ENCODE data around the gene PACC1. TPM values are rescaled to one million over a fixed set of nuclear protein-coding genes. Genes with fewer than 3 reads are reported as not detected.
"Not testable (repeated sequence)": the region's sequence is repeated elsewhere in the genome, so short reads cannot be mapped to it uniquely, and the experiment has no call there.

The PACC1 gene
- polyA plus RNA-seq, 1 donor = 4.6 TPM

DNA sequence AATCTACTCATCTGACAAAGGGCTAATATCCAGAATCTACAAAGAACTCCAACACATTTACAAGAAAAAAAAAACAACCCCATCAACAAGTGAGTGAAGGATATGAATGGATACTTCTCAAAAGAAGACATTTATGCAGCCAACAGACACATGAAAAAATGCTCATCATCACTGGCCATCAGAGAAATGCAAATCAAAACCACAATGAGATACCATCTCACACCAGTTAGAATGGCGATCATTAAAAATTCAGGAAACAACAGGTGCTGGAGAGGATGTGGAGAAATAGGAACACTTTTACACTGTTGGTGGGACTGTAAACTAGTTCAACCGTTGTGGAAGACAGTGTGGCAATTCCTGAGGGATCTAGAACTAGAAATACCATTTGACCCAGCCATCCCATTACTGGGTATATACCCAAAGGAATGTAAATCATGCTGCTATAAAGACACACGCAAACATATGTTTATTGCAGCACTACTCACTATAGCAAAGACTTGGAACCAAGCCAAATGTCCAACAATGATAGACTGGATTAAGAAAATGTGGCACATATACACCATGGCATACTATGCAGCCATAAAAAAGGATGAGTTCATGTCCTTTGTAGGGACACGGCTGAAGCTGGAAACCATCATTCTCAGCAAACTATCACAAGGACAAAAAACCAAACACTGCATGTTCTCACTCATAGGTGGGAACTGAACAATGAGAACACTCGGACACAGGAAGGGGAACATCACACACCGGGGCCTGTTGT, 18.8 kb downstream of the PACC1 start:
- H3K4me3 ChIP-seq (ENCODE audit: low read length); H3K27ac ChIP-seq (ENCODE audit: low read length); H3K4me1 ChIP-seq (ENCODE audit: control insufficient read depth, insufficient read depth, low read length); H3K27me3 ChIP-seq (ENCODE audit: control insufficient read depth, insufficient read depth, low read length); DNase-seq; H3K36me3 ChIP-seq (ENCODE audit: control insufficient read depth, insufficient read depth, low read length): not testable (repeated sequence)
- H3K9me3 ChIP-seq (ENCODE audit: control insufficient read depth, low read depth, low read length) = peaks cover 11% of the 10 kb centered on the region
- no CpG with 5 or more reads among the region's 6 CpGs for WGBS (ENCODE audit: insufficient coverage, low lambda C conversion rate)

DNA sequence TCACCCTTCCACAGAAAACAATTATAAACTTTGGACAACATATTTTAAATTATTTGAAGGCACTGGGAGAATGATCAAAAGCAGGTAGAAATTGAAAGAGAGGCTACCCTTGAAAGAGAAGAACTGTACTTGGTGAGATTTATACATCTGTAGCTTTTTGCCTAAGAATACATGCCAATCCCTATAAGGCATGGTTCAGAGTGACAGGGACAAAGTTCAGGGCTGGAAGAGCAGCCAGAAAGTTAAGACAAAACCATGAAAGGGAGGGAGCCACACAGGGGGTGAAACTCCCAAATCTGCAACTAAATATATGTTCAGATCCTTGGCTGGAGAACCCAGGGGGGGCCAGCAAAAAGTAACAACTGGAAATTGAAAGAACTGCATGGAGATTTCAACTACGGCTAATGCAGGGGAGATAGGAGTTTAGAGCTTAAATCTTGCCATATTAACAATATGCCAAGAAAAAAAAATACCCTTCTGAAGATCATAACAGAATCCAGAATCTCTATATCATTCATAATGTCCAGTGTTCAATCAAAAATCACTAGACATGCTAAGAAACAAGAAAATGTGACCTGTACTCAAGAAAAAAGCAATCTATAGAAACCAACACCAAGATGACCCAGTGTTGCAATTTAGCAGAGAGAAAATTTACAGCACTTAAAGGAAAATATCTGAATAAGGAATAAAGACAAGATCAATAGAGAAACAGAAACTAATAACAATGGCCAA, 25.5 kb downstream of the PACC1 start:
- DNase-seq = no peak
- Histone ChIP-seq H3K9me3 (ENCODE audit: control insufficient read depth, low read depth, low read length) (peaks cover 14% of the 10 kb centered on the region), H3K4me3 (ENCODE audit: low read length) (no peak overlapping the region), H3K4me1 (ENCODE audit: control insufficient read depth, insufficient read depth, low read length) (no peaks in the 10 kb centered on the region), H3K27me3 (ENCODE audit: control insufficient read depth, insufficient read depth, low read length) (no peaks in the 10 kb centered on the region), H3K36me3 (ENCODE audit: control insufficient read depth, insufficient read depth, low read length) (peaks cover 21% of the 10 kb centered on the region), H3K27ac (ENCODE audit: low read length) (no peak overlapping the region)
- 89% methylated on average over 1 of the region's 1 CpG for WGBS (ENCODE audit: insufficient coverage, low lambda C conversion rate)

DNA sequence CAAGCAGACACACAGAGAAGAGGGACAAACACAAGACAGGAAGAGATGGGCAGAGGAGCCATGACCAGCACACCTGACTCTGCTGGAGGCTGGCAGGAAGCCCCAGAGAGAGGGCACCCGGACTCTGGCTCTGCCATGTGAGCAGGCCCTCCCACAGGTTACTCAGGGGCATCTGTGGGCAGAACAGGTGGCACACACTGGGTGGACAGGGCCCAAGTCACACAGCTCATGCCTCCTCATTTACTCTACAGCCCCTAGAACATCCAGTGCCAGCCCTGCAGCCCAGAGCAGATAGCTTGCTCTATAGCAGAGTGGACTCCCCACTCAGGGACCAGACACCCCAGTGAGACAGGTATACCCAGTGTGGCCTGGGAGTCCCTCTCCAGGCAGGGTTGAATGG, 28.7 kb downstream of the PACC1 start:
- Histone ChIP-seq H3K9me3 (ENCODE audit: control insufficient read depth, low read depth, low read length) (peaks cover 14% of the 10 kb centered on the region), H3K4me1 (ENCODE audit: control insufficient read depth, insufficient read depth, low read length) (no peaks in the 10 kb centered on the region), H3K27ac (ENCODE audit: low read length) (no peak overlapping the region), H3K27me3 (ENCODE audit: control insufficient read depth, insufficient read depth, low read length) (no peaks in the 10 kb centered on the region), H3K4me3 (ENCODE audit: low read length) (no peak overlapping the region), H3K36me3 (ENCODE audit: control insufficient read depth, insufficient read depth, low read length) (peaks cover 21% of the 10 kb centered on the region)
- no CpG with 5 or more reads among the region's 1 CpG for WGBS (ENCODE audit: insufficient coverage, low lambda C conversion rate)
- DNase-seq = no peak

DNA sequence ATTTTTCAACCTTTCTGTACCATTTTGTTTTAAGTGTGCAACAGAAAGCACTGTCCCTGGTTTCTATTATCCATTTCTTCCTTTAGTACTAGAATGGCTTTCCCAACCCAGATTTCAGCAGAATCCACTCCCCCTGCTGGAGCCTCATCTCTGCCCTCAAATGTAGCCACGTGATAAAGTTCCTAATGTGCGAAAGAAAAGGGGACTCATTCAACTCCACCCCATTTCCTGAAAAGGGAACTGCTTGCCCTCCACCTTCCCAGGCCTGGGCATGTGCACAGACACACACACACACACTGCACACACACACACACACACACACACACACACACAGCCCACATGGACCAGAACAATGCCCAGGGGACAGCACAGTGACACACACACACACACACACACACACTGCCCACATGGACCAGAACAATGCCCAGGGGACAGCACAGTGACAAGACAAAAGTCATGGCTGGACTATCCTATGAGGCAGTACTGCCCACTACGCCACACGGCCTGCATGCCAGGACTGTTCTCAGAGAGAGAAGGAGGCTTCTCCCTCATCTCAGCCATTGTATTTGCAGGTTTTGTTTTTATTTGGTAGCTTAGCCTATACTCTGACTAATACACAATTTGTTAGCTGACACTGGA, 33.2 kb downstream of the PACC1 start:
- Histone ChIP-seq H3K9me3 (ENCODE audit: control insufficient read depth, low read depth, low read length) (no peaks in the 10 kb centered on the region), H3K36me3 (ENCODE audit: control insufficient read depth, insufficient read depth, low read length) (peaks cover 32% of the 10 kb centered on the region), H3K27me3 (ENCODE audit: control insufficient read depth, insufficient read depth, low read length) (no peaks in the 10 kb centered on the region), H3K4me1 (ENCODE audit: control insufficient read depth, insufficient read depth, low read length) (no peaks in the 10 kb centered on the region), H3K4me3 (ENCODE audit: low read length) (no peak overlapping the region), H3K27ac (ENCODE audit: low read length) (no peak overlapping the region)
- WGBS (ENCODE audit: insufficient coverage, low lambda C conversion rate) = no CpG with 5 or more reads among the region's 4 CpGs
- no peak for DNase-seq

DNA sequence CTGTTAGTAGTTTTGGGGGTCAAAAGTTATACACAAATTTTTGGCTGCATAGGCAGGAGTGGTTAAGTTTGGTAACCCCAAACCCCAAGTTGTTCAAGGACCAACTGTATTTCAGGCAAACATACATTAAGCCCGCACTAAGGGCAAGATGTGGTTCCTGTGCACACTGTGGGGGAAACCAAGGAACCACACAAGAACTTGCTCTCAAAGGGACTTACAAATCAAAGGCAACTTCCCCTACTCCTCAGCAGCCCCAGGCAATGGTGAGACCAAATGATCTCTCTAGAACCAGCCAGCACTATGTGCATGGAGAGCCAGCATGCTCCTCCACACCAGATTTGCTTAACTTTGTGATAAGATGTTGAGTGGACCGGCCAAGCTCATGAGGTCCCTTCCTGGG, 35.3 kb downstream of the PACC1 start:
- H3K4me1 ChIP-seq (ENCODE audit: control insufficient read depth, insufficient read depth, low read length) = no peaks in the 10 kb centered on the region
- no peak for DNase-seq
- peaks cover 19% of the 10 kb centered on the region for H3K36me3 ChIP-seq (ENCODE audit: control insufficient read depth, insufficient read depth, low read length)
- no peaks in the 10 kb centered on the region for H3K9me3 ChIP-seq (ENCODE audit: control insufficient read depth, low read depth, low read length)
- H3K4me3 ChIP-seq (ENCODE audit: low read length) = no peak overlapping the region
- no CpG with 5 or more reads among the region's 2 CpGs for WGBS (ENCODE audit: insufficient coverage, low lambda C conversion rate)
- no peak overlapping the region for H3K27ac ChIP-seq (ENCODE audit: low read length)
- H3K27me3 ChIP-seq (ENCODE audit: control insufficient read depth, insufficient read depth, low read length) = no peaks in the 10 kb centered on the region

DNA sequence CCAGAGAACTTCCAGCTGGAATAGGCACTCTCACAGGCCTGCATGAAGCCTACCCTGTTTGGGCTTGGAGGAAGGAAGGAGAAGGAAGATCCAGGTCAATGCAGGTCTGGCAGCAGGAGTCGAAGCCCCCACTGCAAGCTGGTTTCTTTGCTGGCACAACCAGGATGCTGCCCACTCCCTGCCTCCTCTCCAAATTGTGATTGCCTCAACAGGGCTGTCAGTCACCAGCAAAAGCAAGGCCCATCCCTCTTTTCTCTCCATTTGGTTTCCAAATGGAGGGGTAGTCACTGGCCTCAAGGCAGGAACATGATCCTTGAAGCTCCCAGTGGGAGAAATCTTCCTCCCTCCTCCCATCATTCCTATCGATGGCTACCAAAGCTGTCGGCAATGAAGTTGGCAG, 37.0 kb downstream of the PACC1 start:
- DNase-seq = no peak
- no peaks in the 10 kb centered on the region for H3K27me3 ChIP-seq (ENCODE audit: control insufficient read depth, insufficient read depth, low read length)
- H3K36me3 ChIP-seq (ENCODE audit: control insufficient read depth, insufficient read depth, low read length) = peaks cover 17% of the 10 kb centered on the region
- no peaks in the 10 kb centered on the region for H3K9me3 ChIP-seq (ENCODE audit: control insufficient read depth, low read depth, low read length)
- H3K4me3 ChIP-seq (ENCODE audit: low read length) = no peak overlapping the region
- no peaks in the 10 kb centered on the region for H3K4me1 ChIP-seq (ENCODE audit: control insufficient read depth, insufficient read depth, low read length)
- no peak overlapping the region for H3K27ac ChIP-seq (ENCODE audit: low read length)
- no CpG with 5 or more reads among the region's 3 CpGs for WGBS (ENCODE audit: insufficient coverage, low lambda C conversion rate)

DNA sequence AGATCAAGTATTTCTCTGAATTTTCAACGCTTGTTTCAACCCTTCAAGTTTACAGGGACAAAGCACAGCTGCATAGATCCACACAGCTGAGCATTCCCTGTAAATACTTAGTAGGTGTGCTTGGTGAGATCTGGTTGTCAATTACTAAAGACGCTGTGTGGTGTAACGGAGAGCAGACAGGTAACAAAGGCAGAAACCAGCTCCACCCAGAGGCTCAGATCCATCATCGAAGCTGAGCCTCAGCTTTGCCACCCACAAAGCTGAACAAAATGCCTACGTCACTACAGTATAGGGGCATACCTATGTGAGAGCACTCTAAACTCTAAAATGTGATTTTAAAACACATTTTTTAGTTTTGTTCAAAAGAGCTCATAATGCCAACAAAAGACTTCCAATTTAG, 38.7 kb downstream of the PACC1 start:
- no peak for DNase-seq
- no peak overlapping the region for H3K4me3 ChIP-seq (ENCODE audit: low read length)
- H3K27me3 ChIP-seq (ENCODE audit: control insufficient read depth, insufficient read depth, low read length) = no peaks in the 10 kb centered on the region
- 100% methylated on average over 1 of the region's 5 CpGs for WGBS (ENCODE audit: insufficient coverage, low lambda C conversion rate)
- H3K4me1 ChIP-seq (ENCODE audit: control insufficient read depth, insufficient read depth, low read length) = no peaks in the 10 kb centered on the region
- peaks cover 17% of the 10 kb centered on the region for H3K36me3 ChIP-seq (ENCODE audit: control insufficient read depth, insufficient read depth, low read length)
- H3K9me3 ChIP-seq (ENCODE audit: control insufficient read depth, low read depth, low read length) = peaks cover 5% of the 10 kb centered on the region
- H3K27ac ChIP-seq (ENCODE audit: low read length) = no peak overlapping the region

DNA sequence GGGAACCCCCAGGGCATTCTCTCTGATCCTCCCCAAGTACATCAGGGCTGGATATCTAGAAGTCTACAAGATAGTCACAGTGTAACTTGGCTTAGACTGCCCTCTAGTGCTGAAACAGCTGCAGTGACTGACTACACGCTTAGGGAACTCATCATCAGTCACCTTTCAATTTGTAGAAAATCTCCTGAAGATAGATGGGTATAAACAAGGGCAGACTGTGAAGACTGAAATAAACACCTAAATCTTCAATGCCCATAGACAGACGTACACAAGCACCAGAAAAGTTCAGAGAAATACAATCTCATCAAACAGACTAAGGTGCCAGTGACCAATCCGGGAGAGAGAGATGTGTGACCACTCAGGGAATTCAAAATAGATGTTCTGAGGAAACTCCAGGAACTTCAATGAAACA, 46.6 kb downstream of the PACC1 start:
- peak; percentile 18 to 19 for DNase-seq
- no CpG with 5 or more reads among the region's 3 CpGs for WGBS (ENCODE audit: insufficient coverage, low lambda C conversion rate)
- Histone ChIP-seq H3K9me3 (ENCODE audit: control insufficient read depth, low read depth, low read length) (peaks cover 15% of the 10 kb centered on the region), H3K4me1 (ENCODE audit: control insufficient read depth, insufficient read depth, low read length) (no peaks in the 10 kb centered on the region), H3K36me3 (ENCODE audit: control insufficient read depth, insufficient read depth, low read length) (peaks cover 18% of the 10 kb centered on the region), H3K4me3 (ENCODE audit: low read length) (no peak overlapping the region), H3K27ac (ENCODE audit: low read length) (no peak overlapping the region), H3K27me3 (ENCODE audit: control insufficient read depth, insufficient read depth, low read length) (no peaks in the 10 kb centered on the region)

DNA sequence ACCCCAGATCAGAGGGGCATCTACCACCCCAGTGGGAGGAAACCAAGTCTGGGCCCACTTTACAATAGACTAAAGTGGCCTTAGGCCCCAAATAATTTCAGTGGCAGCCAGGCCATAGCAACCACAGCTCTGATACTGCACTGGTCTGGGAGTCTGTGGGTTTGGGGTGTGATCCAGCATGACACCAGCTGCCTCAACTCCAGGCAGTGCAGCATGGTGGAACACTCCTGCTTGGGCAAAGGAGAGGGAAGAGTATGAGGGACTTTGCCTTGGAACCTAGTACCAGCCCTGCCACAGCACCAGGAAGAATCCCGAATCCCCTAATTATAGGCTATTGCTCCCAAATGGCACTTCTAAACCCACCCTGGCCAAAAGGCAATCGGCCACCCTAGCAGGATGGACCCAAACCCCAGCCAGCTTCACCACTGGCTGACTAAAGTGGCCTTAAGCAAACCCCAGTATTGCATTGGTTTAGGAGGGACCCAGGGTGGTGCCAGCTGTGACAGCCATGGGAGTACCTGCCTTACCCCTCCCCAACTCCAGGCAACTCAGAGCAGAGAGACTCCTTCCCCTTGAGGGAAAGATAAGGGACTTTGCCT, 47.1 kb downstream of the PACC1 start:
- Histone ChIP-seq H3K4me3 (ENCODE audit: low read length) (no peak overlapping the region), H3K9me3 (ENCODE audit: control insufficient read depth, low read depth, low read length) (peaks cover 15% of the 10 kb centered on the region), H3K27ac (ENCODE audit: low read length) (no peak overlapping the region), H3K36me3 (ENCODE audit: control insufficient read depth, insufficient read depth, low read length) (peaks cover 20% of the 10 kb centered on the region), H3K27me3 (ENCODE audit: control insufficient read depth, insufficient read depth, low read length) (no peaks in the 10 kb centered on the region), H3K4me1 (ENCODE audit: control insufficient read depth, insufficient read depth, low read length) (no peaks in the 10 kb centered on the region)
- no CpG with 5 or more reads among the region's 2 CpGs for WGBS (ENCODE audit: insufficient coverage, low lambda C conversion rate)
- no peak for DNase-seq

DNA sequence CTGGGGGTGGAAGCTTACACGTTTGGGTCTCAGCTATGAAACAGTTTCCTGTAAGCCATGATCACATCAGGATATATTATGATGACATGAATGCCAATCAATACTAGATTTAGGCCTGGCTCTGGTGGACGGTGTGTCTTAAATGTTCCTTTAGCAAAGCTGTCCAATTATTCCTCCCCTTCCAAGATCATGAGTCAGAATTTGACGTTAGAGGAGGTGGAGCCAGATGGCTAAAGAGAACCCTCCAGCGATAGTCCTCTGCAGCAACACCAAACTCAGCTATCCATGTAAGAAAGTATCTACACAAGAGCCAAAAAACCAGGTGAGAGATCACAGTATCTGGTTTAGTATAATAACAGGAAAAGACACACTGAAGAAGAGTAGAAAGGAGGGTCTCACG, 47.8 kb downstream of the PACC1 start:
- Histone ChIP-seq H3K4me3 (ENCODE audit: low read length) (no peak overlapping the region), H3K36me3 (ENCODE audit: control insufficient read depth, insufficient read depth, low read length) (peaks cover 26% of the 10 kb centered on the region), H3K27me3 (ENCODE audit: control insufficient read depth, insufficient read depth, low read length) (no peaks in the 10 kb centered on the region), H3K9me3 (ENCODE audit: control insufficient read depth, low read depth, low read length) (peaks cover 12% of the 10 kb centered on the region), H3K27ac (ENCODE audit: low read length) (no peak overlapping the region), H3K4me1 (ENCODE audit: control insufficient read depth, insufficient read depth, low read length) (no peaks in the 10 kb centered on the region)
- WGBS (ENCODE audit: insufficient coverage, low lambda C conversion rate) = no CpG with 5 or more reads among the region's 5 CpGs
- DNase-seq = no peak
